HG03135 (cell line): Measurements from ENCODE around the gene FKBP8.

Source experiments
- ATAC-seq: cut with Tn5 transposase; IDR thresholded peaks from one replicate; pipeline ENCODE4 v1.9.1; 2021; ENCODE audit warnings: mild to moderate bottlenecking, moderate library complexity; ENCODE audit not compliant: unreplicated experiment

The FKBP8 gene

GRCh38 chr19:18487576-18488402 lies 55.6 kb downstream of the FKBP8 start:
- no peak for ATAC-seq

GRCh38 chr19:18486746-18487145 lies 56.6 kb downstream of the FKBP8 start:
- no peak for ATAC-seq

- no peak for ATAC-seq
These were observed 58.4 kb downstream of the FKBP8 start for GRCh38 chr19:18484992-18485391.

DNA sequence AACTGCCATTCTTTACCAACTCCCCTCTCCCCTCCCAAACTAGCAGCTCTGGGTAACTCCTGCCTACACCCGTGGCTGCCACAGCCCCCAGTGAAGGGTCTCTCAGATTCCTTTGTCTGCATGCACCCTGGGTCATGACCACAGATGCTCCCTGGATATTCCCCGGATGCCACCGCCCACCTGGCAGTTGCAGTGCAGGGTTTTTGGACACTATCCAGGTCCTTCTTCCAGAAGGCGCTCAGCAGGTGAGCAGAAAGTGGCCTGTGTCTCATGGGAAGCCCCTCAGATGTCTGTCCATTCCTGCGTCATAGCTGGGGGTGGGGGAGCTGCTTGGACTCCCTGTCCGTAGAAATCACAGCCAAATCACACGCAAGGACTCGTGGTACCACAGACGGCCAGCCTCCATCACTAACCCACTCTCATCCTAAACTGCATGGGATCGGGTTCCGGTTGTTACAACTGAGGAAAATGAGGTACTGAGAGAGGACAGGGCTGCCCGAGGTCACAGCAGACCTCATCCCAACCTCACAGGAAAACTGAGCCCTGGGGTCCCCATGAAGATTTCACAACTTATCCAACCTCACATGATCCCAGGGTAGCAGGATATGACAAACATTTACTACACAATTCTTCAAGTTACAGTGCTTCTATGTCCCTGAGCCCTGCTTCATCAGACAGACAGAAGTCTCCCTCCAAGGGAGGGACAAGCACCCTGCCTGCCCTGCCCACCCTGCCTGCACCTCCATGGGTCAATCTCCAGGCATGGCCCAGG lies 60.1 kb downstream of the FKBP8 start:
- ATAC-seq = no peak
